Duodenal mucosa (tissue), 2 donors: ENCODE results near the gene TMEM147.
"Not testable (repeated sequence)": the region's sequence is repeated elsewhere in the genome, so short reads cannot be mapped to it uniquely, and the experiment has no call there.

Source experiments
- H3K27ac ChIP-seq: one replicate; pipeline ENCODE4 v1.7.0; 2013; ENCODE audit warnings: low read depth, low read length
- H3K27me3 ChIP-seq, 2 donors: one replicate each; pipeline ENCODE4 v1.7.0; 2013; ENCODE audit warnings: low read length in 2 of 2, control low read depth in 1 of 2; ENCODE audit not compliant: insufficient read depth in 2 of 2, control insufficient read depth in 1 of 2
- H3K36me3 ChIP-seq, 2 donors: one replicate each; pipeline ENCODE4 v1.7.0; 2013; ENCODE audit warnings: low read length in 2 of 2, control low read depth in 1 of 2; ENCODE audit not compliant: insufficient read depth in 2 of 2, control insufficient read depth in 1 of 2
- H3K4me1 ChIP-seq, 2 donors: one replicate each; pipeline ENCODE4 v1.7.0; 2013; ENCODE audit warnings: low read length in 2 of 2, control low read depth in 1 of 2; ENCODE audit not compliant: insufficient read depth in 2 of 2, control insufficient read depth in 1 of 2
- H3K4me3 ChIP-seq, 2 donors: one replicate each; pipeline ENCODE4 v1.7.0; 2013; ENCODE audit warnings: low read length in 2 of 2, low read depth in 1 of 2
- H3K9ac ChIP-seq, 2 donors: one replicate each; pipeline ENCODE4 v1.7.0; 2013; ENCODE audit warnings: low read length in 2 of 2, low read depth in 1 of 2
- H3K9me3 ChIP-seq, 2 donors: one replicate each; pipeline ENCODE4 v1.7.0; 2013; ENCODE audit warnings: low read length in 2 of 2, control low read depth in 1 of 2; ENCODE audit not compliant: control insufficient read depth in 1 of 2

TMEM147 gene

GRCh38 chr19:35585848-35586247, 40.4 kb downstream of the TMEM147 start, which contains the start of gene PMIS2:
TSS of gene PMIS2 (plus strand) at chr19:35586173. CDS start at chr19:35586260, 87 bp downstream.
- no peaks in the 10 kb centered on the region for H3K4me1 ChIP-seq
- H3K27ac ChIP-seq = no peak within 1 kb of the TSS
- H3K36me3 ChIP-seq = no peaks in the 10 kb centered on the region
- no peak within 1 kb of the TSS for H3K9ac ChIP-seq
- H3K9me3 ChIP-seq = no peaks in the 10 kb centered on the region
- H3K4me3 ChIP-seq = no peak within 1 kb of the TSS
- H3K27me3 ChIP-seq = no peaks in the 10 kb centered on the region

- Histone ChIP-seq H3K4me3 (no peak overlapping the region), H3K9me3 (no peaks in the 10 kb centered on the region), H3K9ac (no peak overlapping the region), H3K27me3 (no peaks in the 10 kb centered on the region), H3K27ac (no peak overlapping the region), H3K4me1 (no peaks in the 10 kb centered on the region), H3K36me3 (no peaks in the 10 kb centered on the region)
Measured at GRCh38 chr19:35587321-35587720, 41.9 kb downstream of the TMEM147 start.

- H3K4me1 ChIP-seq = no peaks in the 10 kb centered on the region
- H3K27me3 ChIP-seq = no peaks in the 10 kb centered on the region
- H3K27ac ChIP-seq = no peak overlapping the region
- H3K9ac ChIP-seq = no peak overlapping the region
- H3K36me3 ChIP-seq = no peaks in the 10 kb centered on the region
- H3K4me3 ChIP-seq = no peak overlapping the region
- no peaks in the 10 kb centered on the region for H3K9me3 ChIP-seq
Measured at GRCh38 chr19:35590875-35591274, 45.4 kb downstream of the TMEM147 start.

GRCh38 chr19:35592226-35592625, 46.8 kb downstream of the TMEM147 start:
- Histone ChIP-seq H3K27me3 (no peaks in the 10 kb centered on the region), H3K9ac (no peak overlapping the region), H3K36me3 (no peaks in the 10 kb centered on the region), H3K9me3 (no peaks in the 10 kb centered on the region), H3K27ac (no peak overlapping the region), H3K4me3 (no peak overlapping the region), H3K4me1 (no peaks in the 10 kb centered on the region)

- H3K4me1 ChIP-seq, H3K4me3 ChIP-seq, H3K9ac ChIP-seq, H3K36me3 ChIP-seq, H3K27me3 ChIP-seq, H3K27ac ChIP-seq, H3K9me3 ChIP-seq: not testable (repeated sequence)
Measured at GRCh38 chr19:35595026-35595425, 49.6 kb downstream of the TMEM147 start.

- H3K9me3 ChIP-seq = no peaks in the 10 kb centered on the region
- H3K4me1 ChIP-seq = no peaks in the 10 kb centered on the region
- H3K27me3 ChIP-seq = no peaks in the 10 kb centered on the region
- no peak overlapping the region for H3K9ac ChIP-seq
- H3K27ac ChIP-seq = no peak overlapping the region
- no peak overlapping the region for H3K4me3 ChIP-seq
- H3K36me3 ChIP-seq = no peaks in the 10 kb centered on the region
Measured at GRCh38 chr19:35595928-35596327, 50.5 kb downstream of the TMEM147 start.

- Histone ChIP-seq H3K9ac (no peak overlapping the region), H3K36me3 (no peaks in the 10 kb centered on the region), H3K27me3 (no peaks in the 10 kb centered on the region), H3K4me3 (no peak overlapping the region), H3K27ac (no peak overlapping the region), H3K9me3 (no peaks in the 10 kb centered on the region), H3K4me1 (no peaks in the 10 kb centered on the region)
Measured at GRCh38 chr19:35596366-35596999, 51.1 kb downstream of the TMEM147 start.
